Activated CD8-positive, alpha-beta T cell treated with anti-CD3 and anti-CD28 coated beads for 36 hours (primary cell): ENCODE results near the gene SLC38A5. TPM values are rescaled to one million over a fixed set of nuclear protein-coding genes. Genes with fewer than 3 reads are reported as not detected.

Experiments
- ATAC-seq: fragments of 200-7000 bp; cut with Tn5 transposase; one replicate; pipeline ENCODE4 v1.10.0; 2021; ENCODE audit warnings: mild to moderate bottlenecking, moderate library complexity
- CTCF ChIA-PET: fragments of 350-600 bp; sonication (Branson Sonifier 250); formaldehyde crosslinking; loops from one replicate; lab custom pipeline; 2021; ENCODE audit warnings: antibody characterized with exemption; lab: Charles Lee
- POLR2A ChIA-PET: fragments of 350-600 bp; sonication (Branson Sonifier 250); formaldehyde crosslinking; loops from one replicate; lab custom pipeline; 2021; ENCODE audit warnings: antibody characterized with exemption; lab: Charles Lee
- DNase-seq: peaks from one replicate; pipeline ENCODE4 v3.0.0-alpha.2; 2020
- H3K27ac Mint-ChIP-seq: one replicate; pipeline ENCODE4 v1.8.0; 2021; ENCODE audit warnings: mild to moderate bottlenecking, mixed read lengths
- H3K27me3 Mint-ChIP-seq: one replicate; pipeline ENCODE4 v1.8.0; 2021; ENCODE audit warnings: mixed read lengths
- H3K36me3 Mint-ChIP-seq: one replicate; pipeline ENCODE4 v1.8.0; 2021; ENCODE audit warnings: low read depth, mixed read lengths
- H3K4me1 Mint-ChIP-seq: one replicate; pipeline ENCODE4 v1.8.0; 2021; ENCODE audit warnings: low read depth, mixed read lengths
- H3K4me3 Mint-ChIP-seq: one replicate; pipeline ENCODE4 v1.8.0; 2021; ENCODE audit warnings: mild to moderate bottlenecking, moderate library complexity, mixed read lengths
- H3K9me3 Mint-ChIP-seq: one replicate; pipeline ENCODE4 v1.8.0; 2021; ENCODE audit warnings: mixed read lengths
- intact Hi-C: fragments of 100-400 bp; cut with micrococcal nuclease; formaldehyde crosslinking; loops from one replicate; pipeline ENCODE4 v1.10.0; 2022
- total RNA-seq, 2 experiments: library from RNA; stranded (reverse); gene quantifications; one replicate each; pipeline ENCODE4 v1.2.3, GENCODE V29; 2021
- TF ChIP-seq, protein P1 (sequence below): fragments of 200-600 bp; IDR thresholded peaks from one replicate; pipeline ENCODE4 v1.8.0; 2022; ENCODE audit warnings: antibody characterized with exemption, mild to moderate bottlenecking

The SLC38A5 gene
- total RNA-seq, 2 experiments from 2014 or later: 82.1 to 92.6 TPM

DNA sequence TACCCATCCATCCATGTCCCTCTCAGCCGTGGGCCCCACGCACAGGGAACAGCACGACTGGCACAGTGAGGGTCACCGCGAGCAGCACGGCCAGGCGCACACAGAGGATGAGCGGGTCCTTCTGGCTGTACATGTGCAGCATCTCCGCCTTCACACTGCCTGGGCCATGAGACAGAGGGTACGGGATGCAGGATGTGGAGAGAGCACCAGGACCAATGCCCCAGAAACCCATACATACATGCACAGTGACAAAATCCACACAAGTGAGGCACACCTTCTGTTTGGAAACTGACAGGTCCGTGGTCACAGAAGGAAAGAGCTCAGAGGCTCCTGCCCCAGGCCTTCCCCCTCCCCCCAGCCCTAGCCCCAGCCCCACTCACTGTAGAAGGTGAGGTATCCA, 9.5 kb downstream of the SLC38A5 start:
- POLR2A ChIA-PET: no interaction called here
- Mint-ChIP-seq H3K4me3 (no peak overlapping the region), H3K27ac (no peak overlapping the region), H3K9me3 (no peaks in the 10 kb centered on the region), H3K27me3 (no peaks in the 10 kb centered on the region), H3K4me1 (peaks cover 22% of the 10 kb centered on the region), H3K36me3 (peaks cover 51% of the 10 kb centered on the region)
- TF ChIP-seq, protein P1, sequence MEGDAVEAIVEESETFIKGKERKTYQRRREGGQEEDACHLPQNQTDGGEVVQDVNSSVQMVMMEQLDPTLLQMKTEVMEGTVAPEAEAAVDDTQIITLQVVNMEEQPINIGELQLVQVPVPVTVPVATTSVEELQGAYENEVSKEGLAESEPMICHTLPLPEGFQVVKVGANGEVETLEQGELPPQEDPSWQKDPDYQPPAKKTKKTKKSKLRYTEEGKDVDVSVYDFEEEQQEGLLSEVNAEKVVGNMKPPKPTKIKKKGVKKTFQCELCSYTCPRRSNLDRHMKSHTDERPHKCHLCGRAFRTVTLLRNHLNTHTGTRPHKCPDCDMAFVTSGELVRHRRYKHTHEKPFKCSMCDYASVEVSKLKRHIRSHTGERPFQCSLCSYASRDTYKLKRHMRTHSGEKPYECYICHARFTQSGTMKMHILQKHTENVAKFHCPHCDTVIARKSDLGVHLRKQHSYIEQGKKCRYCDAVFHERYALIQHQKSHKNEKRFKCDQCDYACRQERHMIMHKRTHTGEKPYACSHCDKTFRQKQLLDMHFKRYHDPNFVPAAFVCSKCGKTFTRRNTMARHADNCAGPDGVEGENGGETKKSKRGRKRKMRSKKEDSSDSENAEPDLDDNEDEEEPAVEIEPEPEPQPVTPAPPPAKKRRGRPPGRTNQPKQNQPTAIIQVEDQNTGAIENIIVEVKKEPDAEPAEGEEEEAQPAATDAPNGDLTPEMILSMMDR: no peak
- intact Hi-C loops: loop anchor here (10.0 kb wide), 1 partner anchor 376 kb away; no protein-coding TSS in a partner anchor
- ATAC-seq (no peak), DNase-seq (no peak)
- CTCF ChIA-PET: no interaction called here

DNA sequence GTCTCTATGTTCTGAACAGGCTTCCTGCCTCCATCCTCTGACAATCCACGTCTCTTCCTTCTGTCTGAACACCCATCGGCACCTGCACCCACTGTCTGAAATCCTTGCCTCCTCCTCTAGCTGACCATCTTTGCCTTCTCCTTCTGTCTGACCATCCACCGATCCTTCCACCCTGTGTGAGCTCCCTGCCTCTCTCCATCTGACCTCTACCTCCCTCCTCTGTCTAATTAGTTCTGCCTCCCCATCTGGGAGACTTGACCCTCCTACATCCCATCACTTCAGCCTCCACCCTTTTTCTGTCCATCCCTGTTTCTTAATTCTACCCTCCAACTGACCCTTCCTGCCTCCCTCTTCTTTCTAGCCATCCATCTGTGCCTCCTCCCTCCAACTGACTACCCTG, 10.0 kb downstream of the SLC38A5 start:
- TF ChIP-seq, protein P1: no peak
- H3K36me3 Mint-ChIP-seq: peaks cover 45% of the 10 kb centered on the region
- DNase-seq (no peak), ATAC-seq (no peak)
- CTCF ChIA-PET: no interaction called here
- H3K27ac Mint-ChIP-seq: no peak overlapping the region
- H3K27me3 Mint-ChIP-seq: no peaks in the 10 kb centered on the region
- H3K4me3 Mint-ChIP-seq: no peak overlapping the region
- H3K4me1 Mint-ChIP-seq: peaks cover 16% of the 10 kb centered on the region
- POLR2A ChIA-PET: no interaction called here
- intact Hi-C loops: loop anchor here (10.0 kb wide), 1 partner anchor 375 kb away; no protein-coding TSS in a partner anchor
- H3K9me3 Mint-ChIP-seq: no peaks in the 10 kb centered on the region

DNA sequence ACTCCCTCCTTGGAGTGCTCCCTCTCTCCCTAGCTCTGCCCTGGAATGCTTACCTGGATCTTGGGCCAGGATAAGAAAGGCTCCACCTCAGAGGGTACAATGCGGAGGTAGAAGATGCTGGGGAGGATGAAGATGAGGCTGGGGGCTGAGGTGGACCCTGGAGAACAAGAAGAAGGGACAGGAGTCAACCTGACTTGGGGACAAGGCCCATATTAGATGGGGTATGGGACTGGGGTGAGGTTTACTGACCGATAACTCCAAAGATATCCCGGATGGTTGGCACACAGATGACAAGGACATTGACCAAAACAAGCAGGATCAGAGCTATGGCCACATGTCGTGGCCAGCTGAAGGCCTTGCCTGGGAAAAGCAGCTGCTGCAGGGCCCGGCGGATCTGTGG, 10.6 kb downstream of the SLC38A5 start:
- no peaks in the 10 kb centered on the region for H3K9me3 Mint-ChIP-seq
- ATAC-seq (no peak), DNase-seq (no peak)
- TF ChIP-seq, protein P1: no peak
- no peaks in the 10 kb centered on the region for H3K27me3 Mint-ChIP-seq
- H3K27ac Mint-ChIP-seq: no peak overlapping the region
- CTCF ChIA-PET: no interaction called here
- intact Hi-C loops: no loop called here
- H3K4me3 Mint-ChIP-seq: no peak overlapping the region
- POLR2A ChIA-PET: no interaction called here
- H3K36me3 Mint-ChIP-seq: peaks cover 44% of the 10 kb centered on the region
- H3K4me1 Mint-ChIP-seq: peaks cover 13% of the 10 kb centered on the region

DNA sequence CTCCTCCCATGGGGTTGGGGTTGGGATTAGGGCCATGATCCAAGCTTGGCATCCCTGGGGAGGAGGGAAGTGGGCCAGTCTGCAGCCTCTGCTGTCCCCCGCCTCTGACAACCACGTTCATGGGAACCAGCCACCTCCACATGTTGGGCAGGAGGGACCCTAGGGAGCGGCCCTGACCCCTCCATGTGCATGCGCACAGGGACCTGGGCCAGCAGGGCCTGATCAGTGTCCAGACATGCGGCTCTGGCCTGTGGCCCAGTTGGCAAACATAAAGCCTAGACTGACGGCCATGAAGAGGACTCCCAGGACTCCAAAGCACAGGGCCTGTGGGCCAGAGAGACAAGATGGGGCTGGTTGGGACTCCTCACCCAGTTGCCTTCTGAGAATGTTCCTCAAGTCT, 11.3 kb downstream of the SLC38A5 start:
- POLR2A ChIA-PET: no interaction called here
- Mint-ChIP-seq H3K27ac (no peak overlapping the region), H3K27me3 (no peaks in the 10 kb centered on the region), H3K4me1 (peaks cover 7% of the 10 kb centered on the region), H3K4me3 (no peak overlapping the region), H3K9me3 (no peaks in the 10 kb centered on the region), H3K36me3 (peaks cover 37% of the 10 kb centered on the region)
- TF ChIP-seq, protein P1: no peak
- intact Hi-C loops: no loop called here
- DNase-seq (no peak), ATAC-seq (no peak)
- CTCF ChIA-PET: no interaction called here

DNA sequence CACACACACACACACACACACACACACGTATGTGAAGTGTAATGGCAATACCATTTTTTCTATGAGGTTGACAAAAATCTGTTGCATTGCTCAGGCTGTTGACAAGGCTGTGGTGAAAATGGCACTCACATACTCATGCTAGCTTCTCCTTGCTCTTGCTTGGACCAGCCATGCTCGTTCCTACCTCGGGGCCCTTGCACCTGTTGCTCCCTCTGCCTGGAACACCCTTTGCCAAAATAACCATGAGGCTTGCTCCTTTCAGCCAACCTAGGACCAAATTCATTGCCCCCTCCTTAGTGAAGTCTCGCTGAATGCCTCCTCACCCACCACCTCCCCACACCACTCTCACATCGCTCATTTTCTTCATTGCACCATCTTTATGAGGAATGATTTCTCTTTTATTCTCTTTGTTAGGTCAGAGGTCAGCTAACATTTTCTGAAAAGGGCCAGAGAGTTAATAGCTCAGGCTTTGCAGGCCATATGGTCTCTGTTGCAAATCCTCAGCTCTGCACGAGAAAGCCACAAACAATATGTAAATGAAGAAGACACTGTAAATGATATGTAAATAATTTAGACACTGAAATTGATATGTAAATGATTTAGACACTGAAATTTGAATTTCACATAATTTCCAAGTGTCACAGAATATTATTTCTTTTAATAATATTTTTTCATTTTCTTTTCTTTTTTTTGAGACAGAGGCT, 13.3 kb downstream of the SLC38A5 start:
- peaks cover 27% of the 10 kb centered on the region for H3K36me3 Mint-ChIP-seq
- no peak for DNase-seq
- intact Hi-C loops: no loop called here
- no peaks in the 10 kb centered on the region for H3K27me3 Mint-ChIP-seq
- no peaks in the 10 kb centered on the region for H3K4me1 Mint-ChIP-seq
- no peak overlapping the region for H3K4me3 Mint-ChIP-seq
- ChIA-PET CTCF (interaction anchor here (0.9 kb wide), 1 partner anchor 11 kb away, joined by 3 read pairs; no protein-coding TSS in a partner anchor), POLR2A (interaction anchor here (1.0 kb wide), 1 partner anchor 281 kb away, joined by 3 read pairs; no protein-coding TSS in a partner anchor)
- no peaks in the 10 kb centered on the region for H3K9me3 Mint-ChIP-seq
- TF ChIP-seq, protein P1: no peak
- ATAC-seq: no peak
- H3K27ac Mint-ChIP-seq: no peak overlapping the region
